Stimulated activated CD8-positive, alpha-beta memory T cell treated with anti-CD3 and anti-CD28 coated beads, Interleukin-4, amount 100 ng/mL, for 24 hours (primary cell): Measurements from ENCODE around the gene COL4A4.

Experiments used
- DNase-seq: peaks from one replicate; pipeline ENCODE4 v3.0.0-alpha.2; 2020; ENCODE audit warnings: low read depth

COL4A4 gene

DNA sequence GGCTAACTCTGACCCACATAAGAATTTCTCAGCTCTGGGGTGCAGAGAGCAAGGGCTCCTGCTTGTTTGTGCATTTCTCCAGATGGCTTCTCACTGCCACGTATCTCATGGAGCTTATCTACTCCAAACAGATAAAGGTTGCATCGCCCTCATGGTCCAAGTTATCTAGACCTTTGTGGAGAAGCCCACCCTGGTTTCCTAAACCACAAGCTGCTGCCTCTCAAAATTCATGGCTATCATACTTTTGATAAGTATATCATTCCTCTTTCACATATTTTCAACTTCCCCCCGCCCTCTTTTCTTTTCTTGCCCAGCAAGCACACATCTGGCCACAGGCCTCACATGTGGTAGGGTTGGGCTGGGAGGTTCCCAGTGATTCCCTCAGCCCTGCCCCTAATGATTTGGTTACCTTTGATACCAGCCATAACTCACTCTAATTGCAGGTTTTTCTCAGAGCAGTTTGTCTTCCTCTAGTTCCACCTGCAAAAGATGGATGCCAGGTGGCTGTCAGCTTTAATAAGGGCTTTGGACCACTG is 182.1 kb downstream of the COL4A4 start:
- no peak for DNase-seq

DNA sequence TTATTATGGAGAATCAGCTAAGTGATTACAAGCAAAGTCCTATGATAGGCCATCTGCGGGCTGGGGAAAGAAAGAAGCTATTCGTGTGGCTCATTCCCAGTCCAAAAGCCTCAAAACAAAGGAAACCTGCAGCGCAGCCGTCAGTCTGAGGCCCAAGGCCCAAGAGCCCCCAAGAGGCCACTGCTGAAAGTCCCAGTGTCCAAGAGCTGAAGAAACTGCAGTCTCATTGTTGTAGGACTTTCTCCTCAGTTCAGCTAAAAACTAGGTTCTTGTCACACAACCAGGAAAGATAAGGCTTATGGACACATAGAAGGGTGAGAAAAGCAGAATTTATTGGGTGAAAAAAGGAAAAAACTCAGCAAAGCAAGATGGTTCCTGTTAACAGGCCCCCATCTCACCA is 185.0 kb downstream of the COL4A4 start:
- no peak for DNase-seq

DNA sequence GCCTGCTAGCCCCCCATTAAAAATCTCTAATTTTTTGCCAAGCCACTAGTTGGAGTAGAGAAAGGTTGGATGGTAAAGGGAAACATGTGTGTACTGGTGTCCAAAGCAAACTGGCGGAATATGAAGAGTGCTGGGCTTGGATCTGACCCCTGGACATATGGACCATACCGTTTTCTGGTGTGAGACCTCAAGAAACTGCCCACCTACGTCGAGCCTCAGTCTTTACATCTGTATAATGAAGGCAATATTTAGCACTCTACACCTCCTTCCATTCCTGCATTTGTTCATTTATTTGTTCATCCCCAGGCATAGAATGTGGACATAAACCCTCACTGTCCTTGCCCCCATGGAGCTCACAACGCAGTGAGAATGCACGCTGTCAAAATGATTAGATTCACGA is 185.7 kb downstream of the COL4A4 start:
- DNase-seq, result no peak

DNA sequence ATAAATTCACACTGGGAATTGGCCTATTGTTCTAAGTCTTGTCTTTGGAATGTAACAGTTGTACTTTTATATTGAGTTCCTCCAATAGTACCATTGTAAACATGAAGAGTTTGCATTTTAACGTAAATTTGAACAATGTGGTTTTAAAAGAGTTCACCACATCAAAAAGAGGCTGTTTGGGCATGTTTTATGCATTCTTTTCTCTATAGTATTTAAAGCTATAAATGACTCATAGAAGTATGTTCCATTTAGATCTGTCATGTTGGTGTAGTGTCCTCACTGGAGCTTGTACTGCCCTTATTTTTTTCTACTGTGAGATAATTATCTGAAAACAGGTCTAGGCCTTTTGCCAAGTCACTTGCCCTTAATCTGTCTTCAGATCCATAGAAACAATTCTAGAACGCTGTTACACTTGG is 186.2 kb downstream of the COL4A4 start:
- DNase-seq, result no peak

DNA sequence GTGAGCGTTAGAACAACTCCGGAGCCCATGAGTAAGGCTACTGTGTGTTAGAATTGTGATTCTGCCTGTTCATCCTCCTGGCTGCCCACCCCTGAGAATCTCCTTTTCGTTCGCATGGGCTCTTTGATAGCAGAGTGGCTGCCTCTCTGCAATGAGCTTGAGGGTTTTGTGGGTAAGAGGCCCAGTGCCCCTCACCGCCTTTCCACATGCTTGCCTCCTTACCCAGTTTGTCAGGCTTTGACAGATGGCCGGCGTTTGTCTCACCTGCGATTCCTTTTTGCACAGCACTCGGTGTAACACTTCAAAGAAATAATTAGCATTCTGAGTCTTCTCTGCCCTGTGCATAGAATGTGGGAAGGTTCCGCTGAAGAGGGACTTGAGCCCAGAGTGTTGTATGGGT is 190.2 kb downstream of the COL4A4 start:
- no peak for DNase-seq

DNA sequence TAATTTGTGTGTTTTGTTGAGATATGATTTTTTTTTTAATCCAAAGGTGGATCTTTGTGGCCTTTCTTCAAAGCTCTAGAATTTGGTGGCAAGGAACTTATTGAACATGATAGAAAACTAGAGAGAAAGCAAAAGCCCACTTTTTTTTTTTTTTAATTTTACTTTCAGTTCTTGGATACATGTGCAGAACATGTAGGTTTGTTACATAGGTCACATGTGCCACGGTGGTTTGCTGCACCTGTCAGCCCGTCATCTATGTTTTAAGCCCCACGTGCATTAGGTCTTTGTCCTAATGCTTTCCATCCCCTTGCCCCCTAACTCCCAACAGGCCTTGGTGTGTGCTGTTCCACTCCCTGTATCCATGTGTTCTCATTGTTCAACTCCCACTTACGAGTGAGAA is 192.2 kb downstream of the COL4A4 start:
- no peak for DNase-seq

DNA sequence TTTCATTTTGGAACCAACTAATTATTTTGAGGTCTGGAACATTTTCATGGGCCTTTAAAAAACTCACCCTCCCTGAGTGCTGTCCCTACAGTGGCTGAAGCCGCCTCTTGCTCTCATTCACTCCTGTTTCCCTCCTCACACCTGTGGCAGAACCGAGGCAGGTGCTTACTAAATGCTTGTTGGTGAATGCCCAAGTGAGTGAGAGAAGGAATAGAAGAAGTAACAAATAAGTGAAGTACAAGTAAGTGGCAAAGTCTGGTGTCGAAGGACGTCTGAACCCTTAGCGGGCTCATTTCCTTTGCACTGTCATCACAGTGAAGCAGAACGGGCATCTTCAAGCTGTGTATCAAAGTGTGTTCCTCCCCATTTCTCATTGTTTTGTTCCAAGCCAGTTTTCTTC is 192.9 kb downstream of the COL4A4 start:
- no peak for DNase-seq

DNA sequence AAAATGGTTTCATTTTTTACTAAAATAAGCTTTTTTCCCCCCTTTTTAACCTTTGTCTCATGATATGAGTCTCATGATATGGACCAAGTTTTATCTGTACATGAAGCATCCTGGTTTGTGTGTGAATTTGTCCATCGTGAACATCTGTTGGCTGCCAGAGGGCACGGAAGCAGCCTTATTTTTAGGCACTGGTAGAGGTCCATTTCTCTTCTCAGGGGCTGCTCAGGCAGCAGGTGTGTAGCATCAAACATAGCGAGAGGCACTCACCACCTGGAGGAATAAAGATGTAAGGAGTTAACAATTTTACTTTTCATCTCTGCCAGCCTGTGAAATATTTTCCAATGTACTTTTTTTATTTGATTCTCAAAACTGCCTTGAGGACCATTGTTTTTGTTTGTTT is 193.6 kb downstream of the COL4A4 start:
- DNase-seq, result no peak

DNA sequence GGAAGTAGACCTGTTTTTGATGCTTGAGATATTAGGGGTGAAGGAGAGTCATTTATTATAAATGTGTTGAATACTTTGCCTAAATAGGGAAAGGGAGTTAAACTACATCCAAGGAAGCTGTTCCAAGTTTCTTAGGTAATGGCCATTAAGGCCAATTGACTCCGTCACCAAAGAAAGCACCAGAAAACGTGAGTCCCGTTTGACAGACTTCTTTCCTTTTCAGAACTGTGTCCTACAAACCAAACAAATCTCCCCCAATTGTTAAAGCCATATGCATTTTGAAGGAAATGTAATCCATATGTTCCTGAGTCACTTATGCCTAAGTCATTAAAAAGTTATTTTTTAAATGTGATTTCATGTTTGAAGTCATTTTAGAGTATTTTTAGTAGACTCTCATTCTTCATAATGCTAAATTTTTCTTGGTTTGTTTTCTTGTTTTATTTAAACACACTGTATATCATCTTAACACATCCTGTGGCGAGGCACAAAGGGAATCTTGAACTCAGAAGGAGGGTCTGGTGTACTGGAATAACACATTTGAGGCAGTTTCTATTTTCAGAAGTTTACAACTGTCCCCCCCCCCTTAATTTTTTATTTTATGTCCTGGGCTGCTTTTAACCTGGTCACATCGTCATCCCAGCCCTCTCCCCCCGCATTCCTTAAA is 194.5 kb downstream of the COL4A4 start:
- no peak for DNase-seq

DNA sequence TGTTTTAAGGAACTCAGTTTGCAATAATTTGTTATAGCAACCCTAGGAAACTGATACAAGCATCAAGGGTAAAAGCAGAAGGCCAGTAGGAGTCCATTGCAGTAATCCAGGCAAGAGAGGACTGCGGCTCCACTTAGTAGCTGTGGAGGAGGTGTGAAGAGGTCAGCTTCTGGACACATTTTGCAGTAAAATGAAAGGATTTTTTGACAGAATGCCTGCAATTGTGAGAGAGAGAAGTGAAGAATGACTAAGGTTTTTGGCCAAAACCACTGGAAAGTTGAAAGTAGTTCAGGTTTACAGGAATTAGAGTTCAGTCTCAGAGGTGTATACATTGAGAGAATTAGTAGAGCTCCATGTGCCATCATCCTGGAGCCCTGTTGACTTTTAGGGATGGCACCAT is 198.6 kb downstream of the COL4A4 start:
- no peak for DNase-seq

DNA sequence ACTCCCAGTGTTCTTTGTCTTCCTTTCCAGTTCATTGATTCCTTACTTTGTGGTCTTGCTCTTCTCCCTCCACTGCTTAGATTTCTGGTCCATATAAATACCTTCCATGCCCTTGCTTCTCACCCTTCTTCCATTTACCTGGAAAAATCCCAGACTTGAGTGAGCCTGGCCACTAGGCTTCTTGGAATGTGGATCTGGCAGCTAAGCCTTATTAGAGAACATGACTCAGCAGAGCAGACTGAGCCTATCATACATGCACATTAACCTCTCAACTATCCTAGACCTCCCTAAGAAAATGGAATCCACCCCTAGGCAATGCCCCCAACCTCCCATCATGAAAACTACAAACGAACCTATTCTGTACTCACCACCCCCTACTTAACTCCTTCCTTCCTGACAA is 200.5 kb downstream of the COL4A4 start:
- no peak for DNase-seq

DNA sequence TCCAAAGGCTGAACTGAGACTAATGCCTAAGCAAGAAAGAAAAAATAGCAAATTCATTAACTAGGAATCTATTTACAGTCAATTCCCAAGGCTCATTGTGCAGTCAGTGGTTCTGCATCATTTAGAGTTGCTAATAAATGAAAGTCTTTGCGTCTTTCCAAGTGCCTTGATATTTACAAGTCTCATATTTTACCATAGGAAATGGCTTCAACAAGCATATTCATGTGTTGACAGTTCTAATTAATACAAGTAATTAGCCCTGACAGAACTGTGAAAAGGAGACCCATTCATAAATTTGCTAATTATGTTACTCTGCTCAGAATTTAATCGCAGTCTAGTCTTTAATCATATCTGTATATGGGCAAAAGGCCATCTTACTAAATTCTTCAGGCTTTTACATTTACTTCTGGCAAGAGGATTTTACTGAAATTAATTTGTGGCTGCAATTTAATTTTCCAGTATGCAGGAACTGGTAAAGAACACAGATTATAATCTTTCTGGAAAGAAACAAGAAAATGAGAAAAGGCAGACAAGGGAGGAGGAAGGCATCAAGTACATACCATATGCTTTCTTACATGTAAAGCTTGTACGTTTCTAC is 201.7 kb downstream of the COL4A4 start:
- DNase-seq, result no peak

DNA sequence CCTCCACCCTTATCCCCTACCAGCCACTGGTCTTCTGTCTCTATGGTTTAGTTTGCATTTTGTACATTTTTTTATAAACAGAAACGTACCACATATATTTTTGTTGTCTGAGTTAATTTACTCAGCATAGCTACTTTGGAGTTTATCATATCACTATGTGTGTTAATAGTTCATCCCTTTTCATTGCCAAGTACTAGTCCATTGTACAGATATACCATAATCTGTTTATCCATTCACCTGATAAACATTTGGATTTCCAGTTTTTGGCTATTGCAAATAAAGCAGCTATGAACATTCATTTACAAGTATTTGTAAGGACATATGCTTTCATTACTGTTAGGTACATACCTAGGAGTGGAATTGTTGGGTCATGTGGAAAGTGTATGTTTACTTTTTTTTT is 204.6 kb downstream of the COL4A4 start:
- DNase-seq, result no peak

DNA sequence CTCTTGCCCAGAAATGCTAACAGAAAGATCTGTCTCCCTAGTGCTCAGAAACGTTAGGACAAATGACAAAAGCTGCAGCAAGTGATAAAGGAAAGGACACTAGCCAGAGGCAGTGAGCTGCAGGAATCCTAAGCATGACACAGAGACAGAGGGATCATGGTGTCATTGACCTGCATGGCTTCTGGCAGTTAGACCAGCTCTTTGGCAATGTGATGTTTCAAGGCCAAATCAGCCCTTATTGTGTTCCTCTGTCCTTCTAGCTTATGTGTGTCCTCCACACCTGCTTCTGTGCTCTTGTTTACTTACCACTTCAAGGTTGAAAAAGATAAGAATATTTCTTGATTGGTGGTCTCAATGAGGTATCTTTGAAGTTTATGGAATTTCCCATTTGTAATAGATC is 207.3 kb downstream of the COL4A4 start:
- DNase-seq, result no peak

DNA sequence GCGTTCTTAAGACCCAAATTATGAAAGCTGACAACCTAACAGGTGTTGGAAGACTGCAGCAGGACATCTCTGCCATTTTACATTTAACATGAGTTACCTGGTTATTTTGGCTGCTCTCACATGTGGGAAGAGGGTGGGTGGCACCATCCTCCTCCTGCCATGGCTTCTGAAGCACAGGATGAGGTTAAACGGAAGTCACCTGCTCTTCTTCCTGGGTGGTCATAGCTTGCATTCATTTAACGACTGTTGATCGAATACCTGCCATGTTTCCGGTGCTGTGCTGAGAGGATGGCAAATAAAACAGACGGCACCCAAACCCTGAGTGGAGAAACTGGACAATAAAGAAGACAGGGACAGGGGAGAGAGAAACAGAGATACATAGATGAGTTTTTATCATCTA is 210.2 kb downstream of the COL4A4 start:
- no peak for DNase-seq

DNA sequence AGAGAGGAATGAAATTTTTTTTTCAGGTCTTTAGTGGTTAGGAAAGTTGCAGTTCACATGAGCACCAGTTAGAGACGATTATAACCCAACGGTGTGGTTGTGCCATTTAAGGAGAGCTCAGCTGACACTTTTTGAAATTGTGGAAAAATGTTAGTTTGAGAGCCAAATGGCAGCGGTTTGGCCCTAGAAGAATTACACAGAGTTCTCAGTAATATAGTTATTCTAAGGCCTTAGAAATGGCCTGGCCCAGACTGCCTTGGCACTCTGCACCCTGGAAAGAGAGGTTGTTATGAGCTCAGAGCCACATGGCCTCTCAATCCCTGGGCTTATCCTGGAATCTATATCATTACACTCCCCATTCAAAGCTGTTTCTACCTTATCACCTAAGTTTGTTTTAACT is 210.8 kb downstream of the COL4A4 start:
- DNase-seq, result no peak
